ENCODE results near the gene ATL1.

Gene ATL1

DNA sequence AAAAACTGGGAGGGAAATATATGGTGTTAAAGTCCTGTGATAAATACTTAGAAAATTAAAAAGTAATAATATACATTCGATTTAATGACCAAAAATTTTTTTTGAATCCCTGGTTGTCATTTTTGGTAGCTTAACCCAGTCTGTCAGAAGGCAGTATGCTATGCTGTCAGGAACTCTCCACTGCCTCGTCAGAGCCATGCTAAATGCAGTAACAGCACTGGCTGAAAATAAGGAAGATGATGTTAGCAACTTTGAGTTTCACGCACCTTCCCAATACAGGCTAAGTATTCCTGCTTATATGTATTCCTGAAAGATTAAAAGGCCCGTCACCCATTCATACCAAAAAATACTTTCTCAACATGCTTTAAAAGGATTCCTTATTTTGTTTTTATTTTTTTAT lies 74.0 kb downstream of the ATL1 start:
- no peak overlapping the region for H3K4me3 ChIP-seq (ENCODE audit: low read depth, low read length)
- TF ChIP-seq, protein P1, sequence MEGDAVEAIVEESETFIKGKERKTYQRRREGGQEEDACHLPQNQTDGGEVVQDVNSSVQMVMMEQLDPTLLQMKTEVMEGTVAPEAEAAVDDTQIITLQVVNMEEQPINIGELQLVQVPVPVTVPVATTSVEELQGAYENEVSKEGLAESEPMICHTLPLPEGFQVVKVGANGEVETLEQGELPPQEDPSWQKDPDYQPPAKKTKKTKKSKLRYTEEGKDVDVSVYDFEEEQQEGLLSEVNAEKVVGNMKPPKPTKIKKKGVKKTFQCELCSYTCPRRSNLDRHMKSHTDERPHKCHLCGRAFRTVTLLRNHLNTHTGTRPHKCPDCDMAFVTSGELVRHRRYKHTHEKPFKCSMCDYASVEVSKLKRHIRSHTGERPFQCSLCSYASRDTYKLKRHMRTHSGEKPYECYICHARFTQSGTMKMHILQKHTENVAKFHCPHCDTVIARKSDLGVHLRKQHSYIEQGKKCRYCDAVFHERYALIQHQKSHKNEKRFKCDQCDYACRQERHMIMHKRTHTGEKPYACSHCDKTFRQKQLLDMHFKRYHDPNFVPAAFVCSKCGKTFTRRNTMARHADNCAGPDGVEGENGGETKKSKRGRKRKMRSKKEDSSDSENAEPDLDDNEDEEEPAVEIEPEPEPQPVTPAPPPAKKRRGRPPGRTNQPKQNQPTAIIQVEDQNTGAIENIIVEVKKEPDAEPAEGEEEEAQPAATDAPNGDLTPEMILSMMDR (IDR thresholded peaks at IDR 0.05; ENCODE audit: insufficient read depth, low read depth, low read length, missing control alignments), result no peak
- DNase-seq (ENCODE audit: low read depth), result no peak

DNA sequence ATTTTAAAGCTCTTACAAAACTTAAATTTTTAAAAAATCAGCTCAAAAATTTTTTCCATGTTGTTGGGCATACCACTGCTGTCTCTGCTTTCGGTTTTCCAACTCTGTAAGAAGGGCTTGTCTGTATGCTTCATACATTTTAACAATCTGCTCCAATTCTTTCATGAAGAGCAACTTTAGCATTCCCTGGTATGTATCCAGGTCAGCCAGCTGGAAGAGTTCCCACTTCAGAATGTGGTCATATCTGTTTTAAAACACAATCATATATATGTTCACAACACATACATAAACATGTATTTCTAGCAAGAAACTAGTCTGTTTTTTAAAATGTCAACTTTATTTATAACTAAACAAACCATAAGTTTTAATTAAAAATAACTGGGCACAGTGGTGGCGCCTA lies 75.2 kb downstream of the ATL1 start:
- H3K4me3 ChIP-seq (ENCODE audit: low read depth, low read length), result no peak overlapping the region
- TF ChIP-seq, protein P1 (IDR thresholded peaks at IDR 0.05; ENCODE audit: insufficient read depth, low read depth, low read length, missing control alignments), result no peak
- no peak for DNase-seq (ENCODE audit: low read depth)

DNA sequence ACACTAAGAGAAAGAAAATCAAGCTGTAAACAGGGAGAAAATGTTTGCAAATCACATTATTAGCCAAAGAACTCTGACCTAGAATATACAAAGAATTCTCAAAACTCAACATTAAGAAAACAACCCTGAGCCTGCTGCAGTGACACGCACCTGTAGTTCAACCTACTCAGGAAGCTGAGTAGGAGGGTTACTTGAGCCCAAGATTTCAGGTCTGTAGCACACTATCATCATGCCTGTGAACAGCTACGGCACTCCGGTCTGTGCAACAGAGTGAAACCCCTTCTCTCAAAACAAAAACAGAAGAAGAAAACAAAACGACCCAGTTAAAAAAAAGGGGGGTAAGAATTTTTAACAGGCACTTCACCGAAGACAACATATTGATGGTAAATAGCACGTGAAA lies 87.3 kb downstream of the ATL1 start:
- H3K4me3 ChIP-seq (ENCODE audit: low read depth, low read length), result peak overlapping the region; percentile 43
- peak; percentile 85 for DNase-seq (ENCODE audit: low read depth)
- TF ChIP-seq, protein P1 (IDR thresholded peaks at IDR 0.05; ENCODE audit: insufficient read depth, low read depth, low read length, missing control alignments), result no peak

DNA sequence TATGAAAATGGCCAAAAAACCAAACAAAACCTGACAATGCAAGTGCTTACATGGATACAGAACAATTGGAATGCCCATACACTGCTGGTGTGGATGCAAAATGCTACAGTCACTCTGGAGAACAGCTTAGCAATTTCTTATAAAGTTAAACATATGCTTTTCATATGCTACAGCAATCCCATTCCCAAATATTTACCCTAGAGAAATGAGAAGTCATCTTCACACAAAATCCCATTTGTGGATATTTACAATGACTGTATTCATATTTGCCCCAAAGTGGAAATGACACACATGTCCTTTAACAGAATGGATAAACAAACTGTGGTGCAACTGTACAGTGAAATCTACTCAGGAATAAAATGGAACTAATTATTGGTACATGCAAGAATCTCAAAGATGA lies 87.8 kb downstream of the ATL1 start:
- H3K4me3 ChIP-seq (ENCODE audit: low read depth, low read length), result peak overlapping the region; percentile 43
- DNase-seq (ENCODE audit: low read depth), result no peak
- TF ChIP-seq, protein P1 (IDR thresholded peaks at IDR 0.05; ENCODE audit: insufficient read depth, low read depth, low read length, missing control alignments), result no peak

DNA sequence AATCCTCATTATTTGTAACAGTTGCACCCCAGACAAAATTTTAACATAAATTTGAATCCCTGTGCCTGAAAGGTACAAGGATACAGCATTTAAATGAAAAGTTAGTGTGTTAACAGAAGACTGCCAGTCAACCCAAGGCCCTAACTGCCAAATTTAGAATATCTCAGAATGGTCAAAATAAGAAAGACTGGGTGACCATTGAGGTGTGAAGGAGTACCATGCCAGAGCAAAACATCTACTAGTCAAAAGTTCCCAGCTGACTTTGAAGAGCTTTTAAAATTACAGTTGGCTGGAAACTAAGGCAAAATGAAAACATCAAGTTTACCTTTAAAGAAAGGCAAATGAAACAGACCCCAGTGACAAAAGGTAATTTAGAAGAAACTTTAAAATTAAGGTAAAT lies 89.7 kb downstream of the ATL1 start:
- TF ChIP-seq, protein P1 (IDR thresholded peaks at IDR 0.05; ENCODE audit: insufficient read depth, low read depth, low read length, missing control alignments), result no peak
- DNase-seq (ENCODE audit: low read depth), result peak; percentile 49
- H3K4me3 ChIP-seq (ENCODE audit: low read depth, low read length), result no peak overlapping the region

DNA sequence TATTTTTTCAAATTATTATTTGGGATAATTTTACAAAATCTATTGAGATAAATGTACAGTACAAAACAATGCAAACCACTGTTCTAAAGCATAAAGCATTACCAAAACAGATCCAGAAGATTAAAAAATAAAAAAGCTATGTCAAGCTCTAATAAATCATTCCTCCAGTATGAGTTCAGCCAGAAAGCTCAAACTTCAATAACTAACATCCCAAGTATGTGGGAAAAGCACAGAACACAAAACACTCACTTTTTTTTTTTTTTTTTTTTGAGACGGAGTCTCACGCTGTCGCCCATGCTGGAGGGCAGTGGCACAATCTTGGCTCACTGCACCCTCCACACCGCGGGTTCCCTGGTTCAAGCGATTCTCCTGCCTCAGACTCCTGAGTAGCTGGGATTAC lies 96.8 kb downstream of the ATL1 start:
- H3K4me3 ChIP-seq (ENCODE audit: low read depth, low read length), result no peak overlapping the region
- no peak for DNase-seq (ENCODE audit: low read depth)
- TF ChIP-seq, protein P1 (IDR thresholded peaks at IDR 0.05; ENCODE audit: insufficient read depth, low read depth, low read length, missing control alignments), result no peak

DNA sequence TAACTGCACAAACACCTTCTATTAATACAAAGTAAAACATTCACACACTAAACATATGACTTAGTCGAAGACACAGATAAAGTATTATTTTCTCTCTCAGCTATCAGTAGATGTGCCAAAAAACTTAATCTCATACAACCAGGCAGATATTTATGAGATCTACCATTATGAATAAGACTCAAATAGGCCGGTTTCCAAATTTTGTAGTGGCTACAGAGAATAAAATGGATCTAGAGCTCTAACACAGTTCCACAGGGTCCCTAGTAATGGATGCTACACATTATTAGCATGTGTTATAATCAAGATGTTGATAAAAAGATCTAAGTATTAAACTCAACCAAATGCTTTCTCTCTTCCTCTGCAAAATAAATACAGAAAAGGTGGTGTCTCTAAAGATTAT lies 97.8 kb downstream of the ATL1 start:
- TF ChIP-seq, protein P1 (IDR thresholded peaks at IDR 0.05; ENCODE audit: insufficient read depth, low read depth, low read length, missing control alignments), result no peak
- no peak overlapping the region for H3K4me3 ChIP-seq (ENCODE audit: low read depth, low read length)
- no peak for DNase-seq (ENCODE audit: low read depth)

Measured in GM12865 (cell line).